ENCODE results near the gene UST. TPM values are rescaled to one million over a fixed set of nuclear protein-coding genes. Genes with fewer than 3 reads are reported as not detected.
A peak's percentile ranks its signal among the peaks of the same experiment; 100 is the strongest.

The UST gene
- total RNA-seq, 1 experiment from 2014 or later, result 32.1 TPM

GRCh38 chr6:149077208-149077607 is 330.4 kb downstream of the UST start:
- TF ChIP-seq, protein P1, sequence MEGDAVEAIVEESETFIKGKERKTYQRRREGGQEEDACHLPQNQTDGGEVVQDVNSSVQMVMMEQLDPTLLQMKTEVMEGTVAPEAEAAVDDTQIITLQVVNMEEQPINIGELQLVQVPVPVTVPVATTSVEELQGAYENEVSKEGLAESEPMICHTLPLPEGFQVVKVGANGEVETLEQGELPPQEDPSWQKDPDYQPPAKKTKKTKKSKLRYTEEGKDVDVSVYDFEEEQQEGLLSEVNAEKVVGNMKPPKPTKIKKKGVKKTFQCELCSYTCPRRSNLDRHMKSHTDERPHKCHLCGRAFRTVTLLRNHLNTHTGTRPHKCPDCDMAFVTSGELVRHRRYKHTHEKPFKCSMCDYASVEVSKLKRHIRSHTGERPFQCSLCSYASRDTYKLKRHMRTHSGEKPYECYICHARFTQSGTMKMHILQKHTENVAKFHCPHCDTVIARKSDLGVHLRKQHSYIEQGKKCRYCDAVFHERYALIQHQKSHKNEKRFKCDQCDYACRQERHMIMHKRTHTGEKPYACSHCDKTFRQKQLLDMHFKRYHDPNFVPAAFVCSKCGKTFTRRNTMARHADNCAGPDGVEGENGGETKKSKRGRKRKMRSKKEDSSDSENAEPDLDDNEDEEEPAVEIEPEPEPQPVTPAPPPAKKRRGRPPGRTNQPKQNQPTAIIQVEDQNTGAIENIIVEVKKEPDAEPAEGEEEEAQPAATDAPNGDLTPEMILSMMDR (IDR thresholded peaks at IDR 0.05), result no peak
- no peak for TF ChIP-seq SMAD4 (CRISPR knock-in tag; IDR thresholded peaks at IDR 0.05)
- no peak for TF ChIP-seq ZNF425 (CRISPR knock-in tag; conservative IDR thresholded peaks at IDR 0.05)
- TF ChIP-seq FOXP1 (CRISPR knock-in tag; IDR thresholded peaks at IDR 0.05; ENCODE audit: borderline replicate concordance), result no peak
- no peak for TF ChIP-seq FOXP4 (CRISPR knock-in tag; IDR thresholded peaks at IDR 0.05)
- Mint-ChIP-seq H3K4me3 (no peak overlapping the region), H3K4me1 (peaks cover 18% of the 10 kb centered on the region), H3K36me3 (peaks cover 46% of the 10 kb centered on the region), H3K27ac (no peak overlapping the region), H3K9me3 (no peaks in the 10 kb centered on the region), H3K27me3 (ENCODE audit: low read depth) (no peaks in the 10 kb centered on the region)
- ChIA-PET CTCF (no interaction called here), POLR2A (no interaction called here)
- ATAC-seq (no peak), DNase-seq (ENCODE audit: low spot score) (no peak)

DNA sequence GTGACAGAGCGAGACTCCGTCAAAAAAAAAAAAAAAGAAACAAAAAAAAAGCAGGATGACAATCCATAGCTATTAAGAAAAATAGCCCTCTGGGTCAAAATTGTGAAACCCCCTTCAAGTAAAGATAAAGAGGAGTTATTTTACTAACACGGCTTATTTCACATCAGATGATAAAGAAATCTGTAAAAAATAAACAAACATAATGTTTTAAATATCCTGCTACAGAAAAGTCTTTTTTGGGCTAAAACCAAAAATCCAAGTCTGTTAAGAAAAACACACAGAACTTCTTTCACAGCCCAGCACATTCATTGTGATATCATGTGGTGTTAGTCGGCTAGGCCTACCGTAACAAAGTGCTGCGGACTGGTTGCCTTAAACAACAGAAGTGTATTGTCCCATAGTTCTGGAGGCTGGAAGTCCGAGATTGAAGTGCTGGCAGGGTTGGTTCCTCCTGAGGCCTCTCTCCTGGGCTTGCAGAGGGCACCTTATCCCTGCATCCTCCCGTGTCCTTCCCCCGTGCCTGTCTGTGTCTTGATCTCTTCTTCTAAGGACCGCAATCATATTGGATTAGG is 331.5 kb downstream of the UST start:
- no peaks in the 10 kb centered on the region for H3K27me3 Mint-ChIP-seq (ENCODE audit: low read depth)
- peaks cover 22% of the 10 kb centered on the region for H3K4me1 Mint-ChIP-seq
- ATAC-seq (no peak), DNase-seq (ENCODE audit: low spot score) (no peak)
- POLR2A ChIA-PET, result no interaction called here
- no peak overlapping the region for H3K27ac Mint-ChIP-seq
- CTCF ChIA-PET, result no interaction called here
- H3K4me3 Mint-ChIP-seq, result no peak overlapping the region
- H3K9me3 Mint-ChIP-seq, result no peaks in the 10 kb centered on the region
- TF ChIP-seq, protein P2, sequence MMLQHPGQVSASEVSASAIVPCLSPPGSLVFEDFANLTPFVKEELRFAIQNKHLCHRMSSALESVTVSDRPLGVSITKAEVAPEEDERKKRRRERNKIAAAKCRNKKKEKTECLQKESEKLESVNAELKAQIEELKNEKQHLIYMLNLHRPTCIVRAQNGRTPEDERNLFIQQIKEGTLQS (CRISPR knock-in tag; conservative IDR thresholded peaks at IDR 0.05), result no peak
- TF ChIP-seq SP1 (CRISPR knock-in tag; conservative IDR thresholded peaks at IDR 0.05) (no peak), NFE2L1 (CRISPR knock-in tag; IDR thresholded peaks at IDR 0.05) (no peak)
- H3K36me3 Mint-ChIP-seq, result peaks cover 45% of the 10 kb centered on the region

GRCh38 chr6:149079456-149079855 is 332.6 kb downstream of the UST start:
- peaks cover 35% of the 10 kb centered on the region for H3K36me3 Mint-ChIP-seq
- DNase-seq (ENCODE audit: low spot score) (no peak), ATAC-seq (peak; percentile 56)
- H3K27me3 Mint-ChIP-seq (ENCODE audit: low read depth), result no peaks in the 10 kb centered on the region
- H3K27ac Mint-ChIP-seq, result peak overlapping the region; percentile 24; the same call in 1 of the 2 replicates
- peaks cover 22% of the 10 kb centered on the region for H3K4me1 Mint-ChIP-seq
- H3K9me3 Mint-ChIP-seq, result no peaks in the 10 kb centered on the region
- ChIA-PET CTCF (interaction anchor here (1.4 to 1.6 kb wide), 3 partner anchors 28 to 520 kb away, joined by 5 to 11 read pairs (median 7); no protein-coding TSS in a partner anchor), POLR2A (no interaction called here)
- no peak overlapping the region for H3K4me3 Mint-ChIP-seq
- TF ChIP-seq, protein P3, sequence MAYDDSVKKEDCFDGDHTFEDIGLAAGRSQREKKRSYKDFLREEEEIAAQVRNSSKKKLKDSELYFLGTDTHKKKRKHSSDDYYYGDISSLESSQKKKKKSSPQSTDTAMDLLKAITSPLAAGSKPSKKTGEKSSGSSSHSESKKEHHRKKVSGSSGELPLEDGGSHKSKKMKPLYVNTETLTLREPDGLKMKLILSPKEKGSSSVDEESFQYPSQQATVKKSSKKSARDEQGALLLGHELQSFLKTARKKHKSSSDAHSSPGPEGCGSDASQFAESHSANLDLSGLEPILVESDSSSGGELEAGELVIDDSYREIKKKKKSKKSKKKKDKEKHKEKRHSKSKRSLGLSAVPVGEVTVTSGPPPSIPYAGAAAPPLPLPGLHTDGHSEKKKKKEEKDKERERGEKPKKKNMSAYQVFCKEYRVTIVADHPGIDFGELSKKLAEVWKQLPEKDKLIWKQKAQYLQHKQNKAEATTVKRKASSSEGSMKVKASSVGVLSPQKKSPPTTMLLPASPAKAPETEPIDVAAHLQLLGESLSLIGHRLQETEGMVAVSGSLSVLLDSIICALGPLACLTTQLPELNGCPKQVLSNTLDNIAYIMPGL (CRISPR knock-in tag; IDR thresholded peaks at IDR 0.05), result no peak
- TF ChIP-seq, protein P1 (IDR thresholded peaks at IDR 0.05), result no peak
- TF ChIP-seq PRRX2 (CRISPR knock-in tag; IDR thresholded peaks at IDR 0.05), result no peak
- TF ChIP-seq NFATC4 (CRISPR knock-in tag; IDR thresholded peaks at IDR 0.05), result no peak
- TF ChIP-seq, protein P4, sequence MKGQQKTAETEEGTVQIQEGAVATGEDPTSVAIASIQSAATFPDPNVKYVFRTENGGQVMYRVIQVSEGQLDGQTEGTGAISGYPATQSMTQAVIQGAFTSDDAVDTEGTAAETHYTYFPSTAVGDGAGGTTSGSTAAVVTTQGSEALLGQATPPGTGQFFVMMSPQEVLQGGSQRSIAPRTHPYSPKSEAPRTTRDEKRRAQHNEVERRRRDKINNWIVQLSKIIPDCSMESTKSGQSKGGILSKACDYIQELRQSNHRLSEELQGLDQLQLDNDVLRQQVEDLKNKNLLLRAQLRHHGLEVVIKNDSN (CRISPR knock-in tag; IDR thresholded peaks at IDR 0.05), result no peak
- TF ChIP-seq ZNF416 (CRISPR knock-in tag; IDR thresholded peaks at IDR 0.05), result no peak
- TF ChIP-seq MYBL2 (CRISPR knock-in tag; IDR thresholded peaks at IDR 0.05), result no peak
- no peak for TF ChIP-seq CBFB (CRISPR knock-in tag; IDR thresholded peaks at IDR 0.05; ENCODE audit: low read depth)
- no peak for TF ChIP-seq RORB (CRISPR knock-in tag; IDR thresholded peaks at IDR 0.05)
- TF ChIP-seq, protein P5, sequence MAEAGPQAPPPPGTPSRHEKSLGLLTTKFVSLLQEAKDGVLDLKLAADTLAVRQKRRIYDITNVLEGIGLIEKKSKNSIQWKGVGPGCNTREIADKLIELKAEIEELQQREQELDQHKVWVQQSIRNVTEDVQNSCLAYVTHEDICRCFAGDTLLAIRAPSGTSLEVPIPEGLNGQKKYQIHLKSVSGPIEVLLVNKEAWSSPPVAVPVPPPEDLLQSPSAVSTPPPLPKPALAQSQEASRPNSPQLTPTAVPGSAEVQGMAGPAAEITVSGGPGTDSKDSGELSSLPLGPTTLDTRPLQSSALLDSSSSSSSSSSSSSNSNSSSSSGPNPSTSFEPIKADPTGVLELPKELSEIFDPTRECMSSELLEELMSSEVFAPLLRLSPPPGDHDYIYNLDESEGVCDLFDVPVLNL (CRISPR knock-in tag; IDR thresholded peaks at IDR 0.05; ENCODE audit: borderline replicate concordance, low read depth), result no peak
- TF ChIP-seq ZNF671 (CRISPR knock-in tag; IDR thresholded peaks at IDR 0.05), result no peak
- TF ChIP-seq TEAD4 (CRISPR knock-in tag; IDR thresholded peaks at IDR 0.05), result no peak
- no peak for TF ChIP-seq KAT7 (CRISPR knock-in tag; IDR thresholded peaks at IDR 0.05; ENCODE audit: borderline replicate concordance)

All from WTC11 (cell line).